HG02938 (cell line): ENCODE measurements around the gene THOC7.

Experiments
- ATAC-seq: cut with Tn5 transposase; IDR thresholded peaks from one replicate; pipeline ENCODE4 v1.9.1; 2021; ENCODE audit warnings: mild to moderate bottlenecking, moderate library complexity; ENCODE audit not compliant: unreplicated experiment

THOC7 gene

GRCh38 chr3:63845215-63845614, 18.4 kb downstream of the THOC7 start:
- no peak for ATAC-seq

GRCh38 chr3:63842127-63842526, 21.5 kb downstream of the THOC7 start:
- no peak for ATAC-seq

- ATAC-seq = no peak
Observed at GRCh38 chr3:63841704-63842103, 21.9 kb downstream of the THOC7 start.

GRCh38 chr3:63832395-63832794, 31.2 kb downstream of the THOC7 start:
- no peak for ATAC-seq

- ATAC-seq = no peak
Observed at GRCh38 chr3:63830526-63830925, 33.1 kb downstream of the THOC7 start.

GRCh38 chr3:63824309-63824708, 39.3 kb downstream of the THOC7 start:
- no peak for ATAC-seq

- ATAC-seq = no peak
Observed at GRCh38 chr3:63819151-63819398, 44.5 kb downstream of the THOC7 start, which contains the start of gene C3orf49. Gene C3orf49 (plus strand): TSS chr3:63819299. CDS start chr3:63819472, 173 bp downstream.

GRCh38 chr3:63818282-63819150, 45.1 kb downstream of the THOC7 start:
- ATAC-seq = peak; percentile 71

GRCh38 chr3:63817225-63817624, 46.4 kb downstream of the THOC7 start:
- ATAC-seq = no peak

- ATAC-seq = no peak
Observed at GRCh38 chr3:63814237-63814636, 49.4 kb downstream of the THOC7 start.

GRCh38 chr3:63809607-63810006, 54.0 kb downstream of the THOC7 start:
- ATAC-seq = no peak

GRCh38 chr3:63808633-63809032, 55.0 kb downstream of the THOC7 start:
- ATAC-seq = no peak

- ATAC-seq = no peak
Observed at GRCh38 chr3:63807961-63808565, 55.5 kb downstream of the THOC7 start.

GRCh38 chr3:63803911-63804310, 59.7 kb downstream of the THOC7 start:
- ATAC-seq = no peak

- no peak for ATAC-seq
Observed at GRCh38 chr3:63800097-63800496, 63.5 kb downstream of the THOC7 start.

GRCh38 chr3:63798949-63799348, 64.7 kb downstream of the THOC7 start:
- no peak for ATAC-seq

GRCh38 chr3:63798544-63798943, 65.1 kb downstream of the THOC7 start:
- ATAC-seq = no peak

GRCh38 chr3:63795438-63795837, 68.2 kb downstream of the THOC7 start:
- ATAC-seq = no peak

GRCh38 chr3:63791974-63792373, 71.6 kb downstream of the THOC7 start:
- ATAC-seq = no peak
